Suppressor macrophage (primary cell): ENCODE data around the gene SRGAP1.
"Not testable (repeated sequence)": the region's sequence is repeated elsewhere in the genome, so short reads cannot be mapped to it uniquely, and the experiment has no call there.

Experiments used
- DNase-seq, 4 experiments: peaks; one replicate each; pipeline ENCODE4 v3.0.0-alpha.2; 2020 to 2022

Gene SRGAP1

GRCh38 chr12:64058541-64059265 lies 214.2 kb downstream of the SRGAP1 start:
- DNase-seq, result no peak

GRCh38 chr12:64059685-64060084 lies 215.2 kb downstream of the SRGAP1 start:
- no peak for DNase-seq

DNA sequence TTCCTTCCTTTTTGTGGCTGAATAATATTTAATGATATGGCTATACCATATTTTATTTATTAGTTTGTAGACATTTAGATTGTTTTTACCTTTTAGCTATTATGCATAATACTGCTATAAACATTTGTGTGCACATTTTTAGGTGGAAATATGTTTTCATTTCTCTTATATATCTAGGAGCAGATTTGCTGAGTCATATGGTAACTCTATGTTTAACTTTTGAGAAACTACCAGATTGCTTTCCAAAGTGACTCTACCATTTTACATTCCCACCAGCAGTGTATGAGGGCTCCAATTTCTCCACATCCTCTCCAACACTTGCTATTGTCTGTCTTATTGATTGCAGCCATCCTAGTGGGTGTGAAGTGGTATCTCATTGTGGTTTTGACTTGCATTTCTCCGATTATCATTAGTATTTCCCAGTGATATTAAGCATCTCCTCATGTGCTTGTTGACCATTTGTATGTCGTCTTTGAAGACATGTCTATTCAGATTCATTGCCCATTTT lies 217.4 kb downstream of the SRGAP1 start:
- DNase-seq, result no peak

DNA sequence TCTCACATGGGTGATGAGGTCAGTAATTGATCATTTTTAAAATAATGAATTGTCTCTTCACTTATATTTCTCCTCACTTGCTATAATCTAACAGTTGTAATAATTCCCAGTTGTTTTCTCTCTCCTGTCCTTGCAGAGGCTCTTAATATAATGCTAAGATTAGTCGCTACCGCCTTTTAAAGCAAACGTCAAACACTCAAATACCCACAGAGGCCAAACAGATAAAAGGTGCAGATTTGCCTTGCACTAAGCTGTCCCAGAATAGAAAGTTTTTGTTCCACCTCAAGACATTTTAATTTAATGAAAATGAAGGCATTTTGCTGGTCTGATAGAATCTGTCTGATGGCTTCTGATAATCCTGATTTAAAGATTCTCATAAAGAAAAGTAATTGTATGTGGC lies 218.6 kb downstream of the SRGAP1 start:
- DNase-seq, result no peak

DNA sequence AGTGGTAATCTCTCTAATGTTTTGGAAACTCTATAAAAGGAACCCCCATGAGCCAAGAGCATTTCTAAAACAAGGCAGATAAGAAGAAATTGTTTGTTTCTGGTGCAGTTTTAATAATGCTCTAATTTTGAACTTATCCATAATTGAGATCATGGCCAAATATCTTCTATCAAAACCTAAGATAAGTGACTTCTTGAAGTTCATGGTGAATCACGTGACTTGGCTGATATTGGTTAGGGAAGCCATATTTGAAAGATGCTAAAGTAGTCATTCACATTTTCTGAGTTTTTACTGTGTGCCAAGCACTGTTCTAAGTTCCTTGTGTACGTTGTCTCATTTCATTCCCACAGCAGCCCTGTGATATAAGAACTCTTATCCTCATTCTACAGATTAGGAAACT lies 219.7 kb downstream of the SRGAP1 start:
- DNase-seq, result no peak

DNA sequence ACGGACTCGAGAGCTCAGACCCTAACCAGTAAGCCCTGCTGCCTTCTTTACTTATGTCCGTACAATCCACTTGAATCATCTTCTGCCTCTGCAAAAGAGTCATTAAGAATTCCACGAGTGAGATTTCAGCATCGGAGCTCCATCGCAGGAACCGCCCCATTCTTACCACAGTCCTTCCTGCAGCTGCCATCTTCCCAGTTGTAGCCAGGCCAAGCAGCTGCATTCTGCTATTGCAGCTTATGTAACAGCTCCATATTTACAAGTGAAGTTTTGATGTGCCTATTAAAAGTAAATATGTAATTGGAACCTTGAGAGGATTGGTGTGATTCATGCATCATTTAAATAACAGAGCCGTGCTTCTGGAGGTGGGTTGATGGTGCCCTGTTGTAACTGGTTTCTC lies 220.2 kb downstream of the SRGAP1 start:
- DNase-seq, result no peak

GRCh38 chr12:64065881-64066451 lies 221.5 kb downstream of the SRGAP1 start:
- DNase-seq, result no peak

GRCh38 chr12:64066776-64067175 lies 222.3 kb downstream of the SRGAP1 start:
- no peak for DNase-seq

- DNase-seq, result no peak
These were observed 226.0 kb downstream of the SRGAP1 start for GRCh38 chr12:64070454-64070853.

- no peak for DNase-seq
These were observed 228.5 kb downstream of the SRGAP1 start for GRCh38 chr12:64072916-64073575.

DNA sequence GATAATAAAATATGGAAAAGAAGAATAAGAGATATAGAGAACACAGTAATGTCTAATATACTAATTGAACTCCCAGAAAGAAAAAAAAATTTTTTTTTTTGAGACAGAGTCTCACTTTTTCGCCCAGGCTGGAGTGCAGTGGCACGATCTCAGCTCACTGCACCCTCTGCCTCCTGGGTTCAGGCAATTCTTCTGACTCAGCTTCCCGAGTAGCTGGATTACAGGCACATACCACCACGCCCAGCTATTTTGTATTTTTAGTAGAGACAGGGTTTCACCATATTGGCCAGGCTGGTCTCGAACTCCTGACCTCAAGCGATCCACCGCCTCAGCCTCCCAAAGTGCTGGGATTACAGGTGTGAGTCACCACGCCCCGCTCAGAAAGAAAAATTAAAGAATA lies 232.1 kb downstream of the SRGAP1 start:
- DNase-seq, result not testable (repeated sequence)

DNA sequence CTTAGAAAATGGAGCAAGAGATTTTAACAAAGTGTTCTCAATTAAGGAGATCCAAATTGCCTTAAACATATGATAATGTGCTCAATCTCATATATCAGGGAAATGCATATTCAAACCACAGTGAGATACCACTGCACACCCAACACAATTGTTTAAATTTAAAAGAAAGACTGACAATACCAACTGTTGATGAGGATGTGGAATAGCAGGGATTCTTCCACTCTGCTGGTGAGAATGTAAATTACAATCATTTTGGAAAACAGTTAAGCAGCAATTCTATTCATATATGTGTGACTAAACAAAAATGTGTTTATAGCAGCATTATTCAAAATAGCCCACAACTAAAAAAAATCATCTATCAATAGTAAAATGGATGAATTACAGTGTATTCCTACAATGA lies 233.4 kb downstream of the SRGAP1 start:
- DNase-seq, result no peak

DNA sequence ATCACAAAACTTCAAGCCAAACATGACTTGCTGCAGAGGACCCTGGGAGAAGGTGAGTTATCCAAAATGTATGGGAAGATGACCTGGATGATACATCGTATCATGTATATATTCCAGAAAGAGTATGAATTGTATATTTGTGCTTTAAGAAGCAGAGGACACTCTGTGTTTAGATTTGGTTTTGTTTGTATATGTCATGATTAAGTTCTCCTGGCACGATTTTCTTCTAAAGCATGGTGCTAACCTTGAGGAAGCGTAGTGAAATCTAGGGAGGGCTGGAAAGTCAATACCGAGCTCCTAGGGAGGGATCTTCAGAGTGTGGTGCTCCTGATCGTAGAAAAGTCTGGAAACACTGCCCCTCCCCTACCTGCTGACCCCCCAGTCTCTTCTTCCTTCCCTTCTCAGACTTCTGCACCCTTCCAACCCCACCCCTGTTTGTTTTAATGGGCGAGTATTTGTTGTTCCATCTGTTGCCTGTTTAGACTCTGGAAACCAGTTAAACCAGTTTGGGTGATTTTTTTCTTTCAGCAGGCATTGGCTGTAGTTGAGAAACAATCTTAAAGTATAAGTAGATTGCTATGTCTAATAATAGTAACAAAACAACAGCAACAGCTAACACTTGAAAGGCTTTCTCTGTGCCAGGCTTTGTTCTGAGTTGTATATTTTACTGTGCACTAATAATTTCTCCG lies 236.0 kb downstream of the SRGAP1 start:
- DNase-seq, result no peak

DNA sequence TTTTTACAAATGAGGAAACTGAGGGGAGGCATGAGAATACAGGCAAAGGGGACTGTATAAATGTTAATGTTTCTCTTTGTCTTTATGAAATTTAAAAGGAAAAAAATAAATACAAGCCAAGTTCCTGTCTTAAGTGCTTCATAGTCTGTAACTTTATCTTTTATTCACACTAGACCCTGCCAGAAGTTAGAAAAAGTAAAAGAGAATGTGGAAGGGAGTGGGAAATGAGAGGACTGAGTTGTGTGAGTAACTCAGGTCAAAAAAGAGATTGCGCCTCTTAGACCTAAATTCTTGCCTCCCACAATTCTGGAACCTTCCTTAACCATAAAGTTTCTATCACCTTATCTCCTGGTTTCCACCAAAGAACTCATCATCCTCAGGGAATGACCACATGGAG lies 236.5 kb downstream of the SRGAP1 start:
- DNase-seq, result no peak

DNA sequence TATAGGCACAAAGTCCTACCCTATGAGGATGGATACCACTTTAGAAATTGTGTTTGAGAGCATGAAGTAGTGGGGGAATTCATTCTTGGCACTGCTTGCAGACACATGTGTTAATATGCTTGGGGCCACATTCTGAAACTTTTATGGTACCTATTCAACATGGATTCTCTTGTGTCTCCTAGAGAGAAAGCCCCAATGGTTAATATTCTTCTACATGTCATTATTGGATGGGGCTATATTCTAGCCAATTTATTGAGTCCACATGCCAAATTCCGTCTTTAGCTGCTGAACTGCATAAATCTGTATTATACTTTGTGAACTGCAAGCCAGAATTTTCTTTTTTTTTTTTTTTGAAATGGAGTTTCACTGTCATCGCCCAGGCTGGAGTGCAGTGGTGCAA lies 237.6 kb downstream of the SRGAP1 start:
- DNase-seq, result no peak

DNA sequence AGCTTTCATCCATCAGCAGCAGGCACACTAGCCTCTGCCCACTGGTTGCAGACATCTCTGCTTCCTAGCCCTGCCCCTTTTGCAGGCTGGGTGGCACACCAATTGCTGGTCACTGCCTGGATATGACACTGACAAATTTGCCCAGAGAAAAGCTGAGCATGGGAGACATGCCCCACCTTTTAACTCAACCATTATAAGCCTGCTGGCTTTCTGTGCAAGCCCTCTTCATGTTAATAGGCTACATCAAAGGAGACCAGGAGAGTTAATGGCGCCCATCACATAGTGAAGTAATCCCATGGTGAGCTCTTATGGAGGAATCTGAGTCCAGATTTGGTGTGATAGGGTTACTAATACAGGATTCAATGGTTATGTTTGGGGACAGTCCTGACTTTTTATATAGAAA lies 238.4 kb downstream of the SRGAP1 start:
- no peak for DNase-seq

GRCh38 chr12:64083285-64084210 lies 239.0 kb downstream of the SRGAP1 start:
- DNase-seq, result peak in 2 of 4 experiments; percentile 21 to 44

GRCh38 chr12:64085154-64085553 lies 240.7 kb downstream of the SRGAP1 start:
- DNase-seq, result no peak

GRCh38 chr12:64085996-64086395 lies 241.5 kb downstream of the SRGAP1 start:
- no peak for DNase-seq

GRCh38 chr12:64086946-64087345 lies 242.4 kb downstream of the SRGAP1 start:
- no peak for DNase-seq

DNA sequence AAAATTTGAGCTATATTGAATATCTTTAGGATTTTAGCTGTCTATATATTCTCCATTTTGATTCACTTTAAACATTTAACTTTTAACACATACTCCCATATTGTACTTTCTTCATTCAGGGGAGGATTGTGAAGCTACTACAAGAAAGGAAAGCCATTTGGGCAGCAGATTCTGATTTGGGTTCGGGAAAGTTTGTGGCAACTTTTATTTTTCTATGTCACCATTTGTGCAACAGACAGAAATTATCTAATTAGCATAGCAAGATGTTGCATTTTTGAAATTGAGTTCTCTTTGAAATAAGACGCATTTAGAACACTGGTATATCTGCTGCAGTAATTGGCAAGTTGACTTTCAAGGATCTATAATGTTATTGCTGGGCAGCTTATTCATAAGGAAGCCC lies 243.3 kb downstream of the SRGAP1 start:
- DNase-seq, result no peak
